Tibial nerve (tissue), 4 donors: ENCODE measurements around the gene MYO7A.

Experiments
- EP300 ChIP-seq, 2 donors: sonication (generic); formaldehyde crosslinking; IDR thresholded peaks; one replicate each; pipeline ENCODE4 v1.6.1; 2017; ENCODE audit warnings: antibody characterized with exemption in 2 of 2, mild to moderate bottlenecking in 1 of 2
- TF ChIP-seq, protein P1 (sequence below), 5 experiments: fragments of 200-600 bp in 3 of 5; fragments of 450-650 bp in 2 of 5; sonication (generic) in 3 of 5; IDR thresholded peaks; one replicate each; pipeline ENCODE4 v1.5.1; 2016 to 2019; ENCODE audit warnings: antibody characterized with exemption in 5 of 5, mild to moderate bottlenecking in 3 of 5, moderate library complexity in 2 of 5

DNA sequence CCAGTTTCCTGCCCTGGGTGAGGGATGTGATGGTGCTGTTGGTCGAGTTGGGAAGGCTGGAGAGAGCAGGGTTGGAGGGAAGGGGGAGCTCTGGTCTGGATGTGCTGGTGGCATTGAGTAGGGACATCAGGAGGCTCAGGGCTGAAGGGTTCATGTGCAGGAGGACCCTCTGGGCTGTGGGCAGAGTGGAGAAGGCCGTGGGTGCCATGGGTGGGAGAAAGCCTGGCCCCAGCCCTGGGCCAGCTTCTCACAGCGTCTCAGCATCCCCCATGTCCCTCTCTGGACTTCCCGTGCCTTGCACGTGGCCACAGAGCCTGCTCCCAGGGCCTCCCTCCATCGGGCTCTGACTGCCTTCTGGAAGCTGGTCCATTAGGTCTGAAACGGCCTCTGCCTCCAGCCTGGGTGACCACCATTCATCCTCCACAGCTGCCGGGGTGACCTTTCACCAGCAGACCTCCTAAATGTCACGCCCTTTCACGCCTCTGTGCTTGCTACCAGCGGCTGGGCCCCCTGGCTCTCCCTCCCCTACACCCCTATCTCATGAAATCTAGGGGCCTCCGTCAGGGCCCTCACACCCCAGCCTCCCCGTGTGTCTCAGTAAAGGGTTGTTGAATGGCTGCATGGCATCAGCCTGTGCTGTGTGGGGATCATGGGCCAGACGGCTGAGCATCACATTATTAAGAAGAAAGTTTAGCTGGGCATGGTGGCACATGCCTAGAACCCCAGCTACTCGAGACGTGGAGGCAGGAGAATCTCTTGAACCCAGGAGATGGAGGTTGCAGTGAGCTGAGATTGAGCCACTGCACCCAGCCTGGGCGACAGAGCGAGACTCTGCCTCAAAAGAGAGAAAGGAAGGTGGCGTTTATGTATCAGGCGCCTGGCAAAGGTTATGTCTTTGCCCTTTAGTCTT is 25.5 kb downstream of the MYO7A start:
- no peak for TF ChIP-seq EP300 (IDR thresholded peaks at IDR 0.05)
- TF ChIP-seq, protein P1, sequence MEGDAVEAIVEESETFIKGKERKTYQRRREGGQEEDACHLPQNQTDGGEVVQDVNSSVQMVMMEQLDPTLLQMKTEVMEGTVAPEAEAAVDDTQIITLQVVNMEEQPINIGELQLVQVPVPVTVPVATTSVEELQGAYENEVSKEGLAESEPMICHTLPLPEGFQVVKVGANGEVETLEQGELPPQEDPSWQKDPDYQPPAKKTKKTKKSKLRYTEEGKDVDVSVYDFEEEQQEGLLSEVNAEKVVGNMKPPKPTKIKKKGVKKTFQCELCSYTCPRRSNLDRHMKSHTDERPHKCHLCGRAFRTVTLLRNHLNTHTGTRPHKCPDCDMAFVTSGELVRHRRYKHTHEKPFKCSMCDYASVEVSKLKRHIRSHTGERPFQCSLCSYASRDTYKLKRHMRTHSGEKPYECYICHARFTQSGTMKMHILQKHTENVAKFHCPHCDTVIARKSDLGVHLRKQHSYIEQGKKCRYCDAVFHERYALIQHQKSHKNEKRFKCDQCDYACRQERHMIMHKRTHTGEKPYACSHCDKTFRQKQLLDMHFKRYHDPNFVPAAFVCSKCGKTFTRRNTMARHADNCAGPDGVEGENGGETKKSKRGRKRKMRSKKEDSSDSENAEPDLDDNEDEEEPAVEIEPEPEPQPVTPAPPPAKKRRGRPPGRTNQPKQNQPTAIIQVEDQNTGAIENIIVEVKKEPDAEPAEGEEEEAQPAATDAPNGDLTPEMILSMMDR (IDR thresholded peaks at IDR 0.05), result no peak
